Body of pancreas (tissue), 4 donors: ENCODE data around the gene APLP2.

Experiments
- CTCF ChIP-seq, 7 experiments: fragments of 450-650 bp in 4 of 7; fragments of 200-600 bp in 3 of 7; sonication (generic) in 3 of 7; IDR thresholded peaks; one replicate each; pipeline ENCODE4 v1.5.1; 2016 to 2019; ENCODE audit warnings: antibody characterized with exemption in 7 of 7
- POLR2A ChIP-seq, 3 donors: fragments of 450-650 bp; IDR thresholded peaks; one replicate each; pipeline ENCODE4 v1.6.1; 2016; ENCODE audit warnings: antibody characterized with exemption in 3 of 3, mild to moderate bottlenecking in 2 of 3

GRCh38 chr11:130145975-130146776, 76.5 kb downstream of the APLP2 start:
- TF ChIP-seq CTCF (IDR thresholded peaks at IDR 0.05) (peak in 5 of 7 experiments; percentile 15 to 43 (median 39)), POLR2A (IDR thresholded peaks at IDR 0.05) (peak in 2 of 3 donors; percentile 6 to 23)
